Astrocyte (in vitro differentiated cells and primary cell): ENCODE measurements around the gene PRELID3B. TPM values are rescaled to one million over a fixed set of nuclear protein-coding genes. Genes with fewer than 3 reads are reported as not detected.
A peak's percentile ranks its signal among the peaks of the same experiment; 100 is the strongest.

Source experiments
- DNase-seq: peaks from one replicate; pipeline ENCODE4 v3.0.0-alpha.2; 2010; ENCODE audit warnings: low read depth
- FAIRE-seq: peaks from 2 replicates; lab custom pipeline; 2011; peaks lifted over from hg19 to GRCh38; lab: Jason Lieb, UNC
- H2AFZ ChIP-seq: 2 replicates; pipeline ENCODE4 v1.6.0; 2012; ENCODE audit warnings: low read depth, low read length, inconsistent platforms
- H3K27ac ChIP-seq: 2 replicates; pipeline ENCODE4 v1.5.1; 2011; ENCODE audit warnings: low read depth, low read length, inconsistent platforms
- H3K27me3 ChIP-seq: 2 replicates; pipeline ENCODE4 v1.6.0; 2011; ENCODE audit warnings: low read length, inconsistent platforms; ENCODE audit not compliant: insufficient read depth
- H3K36me3 ChIP-seq: 2 replicates; pipeline ENCODE4 v1.5.1; 2011; ENCODE audit warnings: low read length, inconsistent platforms; ENCODE audit not compliant: insufficient read depth
- H3K4me1 ChIP-seq: 2 replicates; pipeline ENCODE4 v1.5.1; 2011; ENCODE audit warnings: low read length, inconsistent platforms; ENCODE audit not compliant: insufficient read depth
- H3K4me2 ChIP-seq: 2 replicates; pipeline ENCODE4 v1.6.0; 2012; ENCODE audit warnings: low read length, inconsistent platforms
- H3K4me3 ChIP-seq: 2 replicates; pipeline ENCODE4 v1.5.1; 2011; ENCODE audit warnings: low read depth, mild to moderate bottlenecking, low read length, inconsistent platforms; ENCODE audit not compliant: insufficient read depth
- H3K79me2 ChIP-seq: 2 replicates; pipeline ENCODE4 v1.6.0; 2012; ENCODE audit warnings: mild to moderate bottlenecking, low read length, inconsistent platforms; ENCODE audit not compliant: insufficient read depth
- H3K9ac ChIP-seq: 2 replicates; pipeline ENCODE4 v1.6.0; 2012; ENCODE audit warnings: mild to moderate bottlenecking, low read length, inconsistent platforms
- H3K9me3 ChIP-seq: 2 replicates; pipeline ENCODE4 v1.5.1; 2012; ENCODE audit warnings: low read depth, mild to moderate bottlenecking, low read length, inconsistent platforms; ENCODE audit not compliant: insufficient read depth
- H4K20me1 ChIP-seq: 2 replicates; pipeline ENCODE4 v1.6.0; 2012; ENCODE audit warnings: low read length, inconsistent platforms; ENCODE audit not compliant: insufficient read depth
- H3K27ac Mint-ChIP-seq: one replicate; pipeline ENCODE4 v1.8.0; 2021; ENCODE audit warnings: mild to moderate bottlenecking, mixed read lengths; ENCODE audit not compliant: unreplicated experiment
- H3K27me3 Mint-ChIP-seq: one replicate; pipeline ENCODE4 v1.8.0; 2021; ENCODE audit warnings: low read depth, mixed read lengths; ENCODE audit not compliant: unreplicated experiment
- H3K36me3 Mint-ChIP-seq: one replicate; pipeline ENCODE4 v1.8.0; 2021; ENCODE audit warnings: low read depth, mixed read lengths; ENCODE audit not compliant: unreplicated experiment
- H3K4me1 Mint-ChIP-seq: one replicate; pipeline ENCODE4 v1.8.0; 2021; ENCODE audit warnings: low read depth, mixed read lengths; ENCODE audit not compliant: unreplicated experiment
- H3K4me3 Mint-ChIP-seq: one replicate; pipeline ENCODE4 v1.8.0; 2021; ENCODE audit warnings: mild to moderate bottlenecking, moderate library complexity, mixed read lengths; ENCODE audit not compliant: unreplicated experiment
- H3K9me3 Mint-ChIP-seq: one replicate; pipeline ENCODE4 v1.8.0; 2021; ENCODE audit warnings: mild to moderate bottlenecking, mixed read lengths; ENCODE audit not compliant: unreplicated experiment
- CTCF ChIP-seq: IDR thresholded peaks from 2 replicates; pipeline ENCODE4 v1.5.1; 2011; ENCODE audit warnings: low read depth, mild to moderate bottlenecking, inconsistent platforms, low read length, moderate library complexity; ENCODE audit not compliant: insufficient read depth
- EZH2 ChIP-seq: IDR thresholded peaks from 2 replicates; pipeline ENCODE4 v1.6.1; 2012; ENCODE audit warnings: mild to moderate bottlenecking, low read length, inconsistent platforms; ENCODE audit not compliant: insufficient read depth
- total RNA-seq: library from RNA; stranded (reverse); gene quantifications from 2 replicates; pipeline ENCODE4 v1.2.1, GENCODE V29; 2021

Gene PRELID3B
- total RNA-seq, 1 donor from 2014 or later = 68.8 TPM

- Histone ChIP-seq H3K4me3 (peak overlapping the region; percentile 36), H3K9me3 (no peaks in the 10 kb centered on the region), H2AFZ (no peak overlapping the region), H3K79me2 (peaks cover 87% of the 10 kb centered on the region), H4K20me1 (peaks cover 64% of the 10 kb centered on the region), H3K4me2 (peak overlapping the region; percentile 92), H3K4me1 (peaks cover 37% of the 10 kb centered on the region), H3K27me3 (no peaks in the 10 kb centered on the region), H3K9ac (peak overlapping the region; percentile 49), H3K27ac (peak overlapping the region; percentile 39), H3K36me3 (peaks cover 38% of the 10 kb centered on the region)
- no peak for FAIRE-seq
- peak; percentile 84 for DNase-seq
- H3K4me3 Mint-ChIP-seq = no peak overlapping the region
- peak overlapping the region; percentile 9 for H3K27ac Mint-ChIP-seq
- TF ChIP-seq EZH2 (no peak), CTCF (no peak)
- H3K4me1 Mint-ChIP-seq = peaks cover 41% of the 10 kb centered on the region
- no peaks in the 10 kb centered on the region for H3K9me3 Mint-ChIP-seq
- H3K36me3 Mint-ChIP-seq = peaks cover 11% of the 10 kb centered on the region
- H3K27me3 Mint-ChIP-seq = no peaks in the 10 kb centered on the region
Observed at GRCh38 chr20:59027741-59028320, 14.8 kb downstream of the PRELID3B start.

GRCh38 chr20:59026904-59027740 is 15.5 kb downstream of the PRELID3B start:
- Mint-ChIP-seq H3K36me3 (peaks cover 13% of the 10 kb centered on the region), H3K4me1 (peaks cover 38% of the 10 kb centered on the region), H3K27me3 (no peaks in the 10 kb centered on the region), H3K27ac (peak overlapping the region; percentile 81), H3K9me3 (no peaks in the 10 kb centered on the region), H3K4me3 (no peak overlapping the region)
- FAIRE-seq = no peak
- Histone ChIP-seq H3K4me3 (peak overlapping the region; percentile 36), H2AFZ (no peak overlapping the region), H3K27me3 (no peaks in the 10 kb centered on the region), H3K4me2 (peak overlapping the region; percentile 92), H3K79me2 (peaks cover 87% of the 10 kb centered on the region), H3K9me3 (no peaks in the 10 kb centered on the region), H3K36me3 (peaks cover 38% of the 10 kb centered on the region), H3K4me1 (peaks cover 37% of the 10 kb centered on the region), H3K9ac (peak overlapping the region; percentile 49), H4K20me1 (peaks cover 64% of the 10 kb centered on the region), H3K27ac (peak overlapping the region; percentile 39)
- DNase-seq = no peak
- TF ChIP-seq EZH2 (no peak), CTCF (no peak)

- FAIRE-seq (no peak), DNase-seq (no peak)
- Mint-ChIP-seq H3K4me1 (peaks cover 41% of the 10 kb centered on the region), H3K9me3 (no peaks in the 10 kb centered on the region), H3K36me3 (peaks cover 13% of the 10 kb centered on the region), H3K27ac (no peak overlapping the region), H3K4me3 (no peak overlapping the region), H3K27me3 (no peaks in the 10 kb centered on the region)
- no peaks in the 10 kb centered on the region for H3K27me3 ChIP-seq
- H3K9ac ChIP-seq = no peak overlapping the region
- H3K79me2 ChIP-seq = peaks cover 71% of the 10 kb centered on the region
- H3K4me2 ChIP-seq = no peak overlapping the region
- no peak overlapping the region for H2AFZ ChIP-seq
- peaks cover 38% of the 10 kb centered on the region for H3K4me1 ChIP-seq
- H3K27ac ChIP-seq = no peak overlapping the region
- peaks cover 36% of the 10 kb centered on the region for H3K36me3 ChIP-seq
- no peak overlapping the region for H3K4me3 ChIP-seq
- TF ChIP-seq EZH2 (no peak), CTCF (no peak)
- H3K9me3 ChIP-seq = no peaks in the 10 kb centered on the region
- peaks cover 61% of the 10 kb centered on the region for H4K20me1 ChIP-seq
Observed at GRCh38 chr20:59025511-59025910, 17.1 kb downstream of the PRELID3B start.
